Liver (tissue), 3 donors: ENCODE measurements around the gene PDP2.

ENCODE experiments used
- RXRA ChIP-seq, 2 donors: IDR thresholded peaks; 2 replicates each; pipeline ENCODE4 v1.6.1; 2017 to 2018; ENCODE audit warnings: antibody characterized with exemption in 2 of 2, mild to moderate bottlenecking in 1 of 2
- TF ChIP-seq, protein P1 (sequence below): fragments of 150-350 bp; IDR thresholded peaks from 2 replicates; pipeline ENCODE4 v1.5.1; 2017; ENCODE audit warnings: improper control_type of control experiment, low read depth, low read length; ENCODE audit not compliant: missing input control
- donor health status: healthy.
- donor health status: healthy.

DNA sequence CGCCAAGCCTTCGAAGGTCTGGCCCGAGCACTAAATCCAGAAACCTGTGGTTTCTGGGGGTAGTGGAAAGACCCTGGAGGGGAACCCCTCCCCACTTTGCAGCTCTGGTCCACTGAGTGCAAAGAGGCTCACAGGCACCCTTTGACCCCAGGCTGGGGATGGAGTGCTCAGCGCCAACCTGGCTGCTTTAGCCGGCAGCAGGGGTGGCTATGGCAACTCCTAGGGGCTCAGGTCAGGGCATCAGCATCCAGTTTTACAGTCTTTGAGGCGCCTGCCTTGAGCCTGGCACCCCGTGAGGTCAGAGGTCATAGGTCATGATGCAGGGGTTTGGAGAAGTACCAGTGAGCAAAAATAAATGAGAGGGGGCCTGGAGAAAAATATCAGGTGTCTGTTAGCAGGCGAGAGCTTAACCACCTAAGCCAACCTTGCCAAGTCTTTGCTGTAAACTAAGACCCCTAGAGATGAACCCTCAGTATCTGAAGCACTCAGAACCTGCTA is 18.2 kb upstream of the PDP2 start:
- TF ChIP-seq, protein P1, sequence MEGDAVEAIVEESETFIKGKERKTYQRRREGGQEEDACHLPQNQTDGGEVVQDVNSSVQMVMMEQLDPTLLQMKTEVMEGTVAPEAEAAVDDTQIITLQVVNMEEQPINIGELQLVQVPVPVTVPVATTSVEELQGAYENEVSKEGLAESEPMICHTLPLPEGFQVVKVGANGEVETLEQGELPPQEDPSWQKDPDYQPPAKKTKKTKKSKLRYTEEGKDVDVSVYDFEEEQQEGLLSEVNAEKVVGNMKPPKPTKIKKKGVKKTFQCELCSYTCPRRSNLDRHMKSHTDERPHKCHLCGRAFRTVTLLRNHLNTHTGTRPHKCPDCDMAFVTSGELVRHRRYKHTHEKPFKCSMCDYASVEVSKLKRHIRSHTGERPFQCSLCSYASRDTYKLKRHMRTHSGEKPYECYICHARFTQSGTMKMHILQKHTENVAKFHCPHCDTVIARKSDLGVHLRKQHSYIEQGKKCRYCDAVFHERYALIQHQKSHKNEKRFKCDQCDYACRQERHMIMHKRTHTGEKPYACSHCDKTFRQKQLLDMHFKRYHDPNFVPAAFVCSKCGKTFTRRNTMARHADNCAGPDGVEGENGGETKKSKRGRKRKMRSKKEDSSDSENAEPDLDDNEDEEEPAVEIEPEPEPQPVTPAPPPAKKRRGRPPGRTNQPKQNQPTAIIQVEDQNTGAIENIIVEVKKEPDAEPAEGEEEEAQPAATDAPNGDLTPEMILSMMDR, result no peak
- TF ChIP-seq RXRA (IDR thresholded peaks at IDR 0.05), result no peak
